ENCODE data around the gene SPATA4. TPM values are rescaled to one million over a fixed set of nuclear protein-coding genes. Genes with fewer than 3 reads are reported as not detected.

Gene SPATA4
- total and polyA plus RNA-seq, 2 donors (not counting 3 experiments of a cell fraction or from before 2014, with no cell fraction given): not detected

GRCh38 chr4:176210579-176211296 lies 15.4 kb upstream of the SPATA4 start:
- no TSS peak for BruUV-seq (replicated peaks)
- H3K79me2 ChIP-seq (ENCODE audit: control insufficient read depth, insufficient read depth, low read length): no peaks in the 10 kb centered on the region
- no peak overlapping the region for H2AFZ ChIP-seq (ENCODE audit: low read depth, low read length)
- H3K4me1 ChIP-seq (ENCODE audit: control insufficient read depth, extremely low read depth, insufficient read depth, low read length): no peaks in the 10 kb centered on the region
- intact Hi-C loops (cut with micrococcal nuclease): no loop called here
- no peak for DNase-seq (ENCODE audit: low read depth, low spot score)
- dilution Hi-C loops (cut with MboI; ENCODE audit: extremely low pct_ligation_motif_present, low sequenced_read_pairs): no loop called here
- no peaks in the 10 kb centered on the region for H4K20me1 ChIP-seq (replicated peaks; ENCODE audit: control insufficient read depth, extremely low read depth, insufficient read depth, low read length)
- ChIA-PET POLR2A (no interaction called here), CTCF (interaction anchor here (0.9 to 1.0 kb wide), 2 partner anchors 9 to 32 kb away, joined by 3 read pairs; no protein-coding TSS in a partner anchor)
- no peak overlapping the region for H3K4me3 ChIP-seq (replicated peaks in 1 of 3; ENCODE audit: insufficient read depth in 1 of 3, low read depth in 1 of 3, low read length in 3 of 3)
- TF ChIP-seq POLR2A (IDR thresholded peaks at IDR 0.05; ENCODE audit: low read depth, low read length): no peak
- H3K36me3 ChIP-seq (ENCODE audit: control insufficient read depth in 2 of 2, extremely low read depth in 1 of 2, insufficient read depth in 2 of 2, low read length in 2 of 2): no peaks in the 10 kb centered on the region
- H3K4me2 ChIP-seq (ENCODE audit: insufficient read depth, low read length): no peak overlapping the region
- no peaks in the 10 kb centered on the region for H3K9me3 ChIP-seq (replicated peaks; ENCODE audit: control insufficient read depth, insufficient read depth, low read length)
- no peak for FAIRE-seq
- no peaks in the 10 kb centered on the region for H3K27me3 ChIP-seq (ENCODE audit: control insufficient read depth in 2 of 2, insufficient read depth in 2 of 2, low read length in 2 of 2)
- H3K27ac ChIP-seq (ENCODE audit: insufficient read depth, low read depth, low read length): no peak overlapping the region
- no peaks in the 10 kb centered on the region for H3K9me1 ChIP-seq (replicated peaks; ENCODE audit: control insufficient read depth, extremely low read depth, insufficient read depth, low read length)
- H3K9ac ChIP-seq (replicated peaks; ENCODE audit: extremely low read depth, insufficient read depth, low read length): no peak overlapping the region

GRCh38 chr4:176210101-176210500 lies 14.7 kb upstream of the SPATA4 start:
- no peaks in the 10 kb centered on the region for H3K4me1 ChIP-seq (ENCODE audit: control insufficient read depth, extremely low read depth, insufficient read depth, low read length)
- H3K9me3 ChIP-seq (replicated peaks; ENCODE audit: control insufficient read depth, insufficient read depth, low read length): no peaks in the 10 kb centered on the region
- no peak overlapping the region for H3K4me3 ChIP-seq (replicated peaks in 1 of 3; ENCODE audit: insufficient read depth in 1 of 3, low read depth in 1 of 3, low read length in 3 of 3)
- BruUV-seq (replicated peaks): no TSS peak
- H2AFZ ChIP-seq (ENCODE audit: low read depth, low read length): no peak overlapping the region
- no peak overlapping the region for H3K27ac ChIP-seq (ENCODE audit: insufficient read depth, low read depth, low read length)
- dilution Hi-C loops (cut with MboI; ENCODE audit: extremely low pct_ligation_motif_present, low sequenced_read_pairs) (no loop called here), intact Hi-C loops (cut with micrococcal nuclease) (no loop called here)
- no peak overlapping the region for H3K4me2 ChIP-seq (ENCODE audit: insufficient read depth, low read length)
- H3K79me2 ChIP-seq (ENCODE audit: control insufficient read depth, insufficient read depth, low read length): no peaks in the 10 kb centered on the region
- H3K9ac ChIP-seq (replicated peaks; ENCODE audit: extremely low read depth, insufficient read depth, low read length): no peak overlapping the region
- H3K36me3 ChIP-seq (ENCODE audit: control insufficient read depth in 2 of 2, extremely low read depth in 1 of 2, insufficient read depth in 2 of 2, low read length in 2 of 2): no peaks in the 10 kb centered on the region
- no peaks in the 10 kb centered on the region for H3K27me3 ChIP-seq (ENCODE audit: control insufficient read depth in 2 of 2, insufficient read depth in 2 of 2, low read length in 2 of 2)
- DNase-seq (ENCODE audit: low read depth, low spot score) (no peak), FAIRE-seq (no peak)
- TF ChIP-seq POLR2A (IDR thresholded peaks at IDR 0.05; ENCODE audit: low read depth, low read length): no peak
- no peak for TF ChIP-seq FOS (IDR thresholded peaks at IDR 0.05; ENCODE audit: borderline replicate concordance, insufficient read depth, low read length)
- TF ChIP-seq MAX (IDR thresholded peaks at IDR 0.05; ENCODE audit: insufficient read depth, insufficient read length): no peak
- TF ChIP-seq GATA2 (IDR thresholded peaks at IDR 0.05; ENCODE audit: insufficient read depth, insufficient read length, low read depth, low read length): no peak
- TF ChIP-seq CTCF (IDR thresholded peaks at IDR 0.05; ENCODE audit: extremely low read depth in 1 of 2, insufficient read depth in 1 of 2, low read depth in 1 of 2, low read length in 2 of 2): no peak
- no peak for TF ChIP-seq POLR2AphosphoS5 (IDR thresholded peaks at IDR 0.05; ENCODE audit: insufficient read depth, low read depth, low read length)
- no peak for TF ChIP-seq EZH2 (IDR thresholded peaks at IDR 0.05; ENCODE audit: borderline replicate concordance, low read depth, low read length, severe bottlenecking)
- no peak for TF ChIP-seq MYC (IDR thresholded peaks at IDR 0.05; ENCODE audit: low read depth, low read length)
- no peak for TF ChIP-seq JUN (IDR thresholded peaks at IDR 0.05; ENCODE audit: borderline replicate concordance, insufficient read depth, insufficient read length, low read depth)
- ChIA-PET POLR2A (no interaction called here), CTCF (interaction anchor here (1.0 kb wide), 1 partner anchor 31 kb away, joined by 3 read pairs; no protein-coding TSS in a partner anchor)
- no peaks in the 10 kb centered on the region for H3K9me1 ChIP-seq (replicated peaks; ENCODE audit: control insufficient read depth, extremely low read depth, insufficient read depth, low read length)
- no peaks in the 10 kb centered on the region for H4K20me1 ChIP-seq (replicated peaks; ENCODE audit: control insufficient read depth, extremely low read depth, insufficient read depth, low read length)

Data from endothelial cell of umbilical vein (primary cell).